Measurements from ENCODE around the gene DPPA3.

DNA sequence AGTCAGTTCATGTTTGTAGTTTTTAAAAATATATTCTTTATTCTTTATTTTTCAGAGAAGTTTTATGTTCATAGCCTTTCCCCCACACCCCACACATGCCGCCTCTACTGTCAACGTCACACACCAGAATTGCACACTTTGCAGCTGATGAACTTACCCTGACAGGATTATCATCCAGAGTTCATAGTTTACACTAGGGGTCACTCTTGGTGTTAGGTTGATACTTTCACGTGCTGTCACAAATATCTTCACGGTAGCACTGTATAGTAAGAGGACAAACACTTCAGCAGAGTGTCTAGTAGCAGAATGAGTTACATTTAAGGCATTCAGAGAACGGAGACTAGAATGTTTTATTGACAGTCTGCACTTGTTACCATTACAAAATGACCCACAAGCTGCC lies 5.1 kb downstream of the DPPA3 start:
- TF ChIP-seq, protein P1, sequence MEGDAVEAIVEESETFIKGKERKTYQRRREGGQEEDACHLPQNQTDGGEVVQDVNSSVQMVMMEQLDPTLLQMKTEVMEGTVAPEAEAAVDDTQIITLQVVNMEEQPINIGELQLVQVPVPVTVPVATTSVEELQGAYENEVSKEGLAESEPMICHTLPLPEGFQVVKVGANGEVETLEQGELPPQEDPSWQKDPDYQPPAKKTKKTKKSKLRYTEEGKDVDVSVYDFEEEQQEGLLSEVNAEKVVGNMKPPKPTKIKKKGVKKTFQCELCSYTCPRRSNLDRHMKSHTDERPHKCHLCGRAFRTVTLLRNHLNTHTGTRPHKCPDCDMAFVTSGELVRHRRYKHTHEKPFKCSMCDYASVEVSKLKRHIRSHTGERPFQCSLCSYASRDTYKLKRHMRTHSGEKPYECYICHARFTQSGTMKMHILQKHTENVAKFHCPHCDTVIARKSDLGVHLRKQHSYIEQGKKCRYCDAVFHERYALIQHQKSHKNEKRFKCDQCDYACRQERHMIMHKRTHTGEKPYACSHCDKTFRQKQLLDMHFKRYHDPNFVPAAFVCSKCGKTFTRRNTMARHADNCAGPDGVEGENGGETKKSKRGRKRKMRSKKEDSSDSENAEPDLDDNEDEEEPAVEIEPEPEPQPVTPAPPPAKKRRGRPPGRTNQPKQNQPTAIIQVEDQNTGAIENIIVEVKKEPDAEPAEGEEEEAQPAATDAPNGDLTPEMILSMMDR (conservative IDR thresholded peaks at IDR 0.05; ENCODE audit: low read depth, low read length) = 0 out of 2 replicates have a peak, but pooled peaks have one; percentile 15
- TF ChIP-seq EZH2 (IDR thresholded peaks at IDR 0.05; ENCODE audit: borderline replicate concordance, low read depth, low read length, poor library complexity, severe bottlenecking) = no peak

Data from A673 (cell line).